GM03348 (cell line): ENCODE results near the gene FAM174C.

ENCODE experiments used
- DNase-seq: peaks from one replicate; pipeline ENCODE4 v3.0.0; 2012; ENCODE audit warnings: low spot score

The FAM174C gene

DNA sequence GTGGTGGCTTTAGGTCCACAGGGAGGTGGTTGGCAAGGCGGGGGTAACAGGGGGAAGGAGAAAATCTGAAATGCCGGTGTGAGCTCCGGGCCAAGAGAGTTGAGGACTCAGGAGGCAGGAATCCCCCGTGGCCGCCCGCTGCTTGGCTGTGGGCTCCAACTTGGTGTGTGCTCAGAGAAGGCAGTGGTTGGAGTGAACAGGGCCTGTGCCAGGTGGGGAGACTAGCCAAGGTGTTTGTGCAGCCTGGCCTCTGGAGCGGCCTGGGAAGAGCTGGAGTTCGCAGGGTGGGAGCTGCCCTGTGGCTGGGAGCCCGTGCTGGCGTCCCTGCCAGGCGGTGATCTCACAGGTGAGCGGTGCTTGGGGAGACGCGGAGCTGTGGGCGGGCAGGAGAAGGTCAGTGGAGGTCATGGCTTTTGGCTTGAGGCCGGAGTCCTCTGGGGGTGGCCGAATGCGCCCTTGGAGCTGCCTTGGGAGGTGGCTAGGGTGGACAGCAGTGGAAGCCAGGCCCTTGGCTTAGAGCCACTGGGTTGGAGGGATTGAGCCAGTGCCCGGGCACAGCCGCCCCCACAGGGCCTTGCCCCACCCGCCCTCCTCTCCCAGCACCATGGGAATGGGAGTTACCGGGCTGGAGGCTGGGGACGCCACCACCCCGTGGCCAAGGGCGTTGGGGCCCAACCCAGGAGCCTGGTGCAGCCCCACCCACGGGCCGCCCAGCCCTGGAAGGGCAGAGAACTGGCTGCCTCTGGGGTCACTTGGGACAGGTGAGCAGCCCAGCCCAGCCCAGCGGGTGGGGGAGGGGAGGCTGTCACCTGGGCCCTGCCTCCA is 13.3 kb upstream of the FAM174C start:
- no peak for DNase-seq

DNA sequence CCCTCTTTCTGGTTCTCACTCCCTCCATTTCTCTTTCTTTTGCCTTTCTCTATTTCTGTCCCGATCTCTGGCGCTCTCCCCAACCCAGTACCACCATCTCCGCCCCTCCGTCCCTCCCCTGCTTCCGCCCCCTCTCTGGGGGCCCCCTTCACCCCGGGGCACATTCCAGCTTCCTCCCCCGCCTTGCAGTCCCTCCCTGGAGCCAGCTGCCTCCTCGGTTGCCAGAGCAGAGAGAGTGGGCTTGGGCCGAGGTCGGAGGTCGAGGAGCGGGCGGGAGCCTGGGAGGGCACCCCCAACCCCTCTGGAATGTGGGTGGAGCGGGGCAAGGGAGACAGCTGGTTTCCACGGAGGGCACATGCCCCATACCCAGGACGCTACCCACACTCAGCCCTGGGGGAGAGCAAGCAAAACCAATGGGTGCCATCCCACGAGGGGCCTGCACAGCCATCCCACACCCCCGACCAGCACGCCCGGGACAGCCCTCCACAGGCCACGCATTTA is 12.7 kb upstream of the FAM174C start:
- no peak for DNase-seq

DNA sequence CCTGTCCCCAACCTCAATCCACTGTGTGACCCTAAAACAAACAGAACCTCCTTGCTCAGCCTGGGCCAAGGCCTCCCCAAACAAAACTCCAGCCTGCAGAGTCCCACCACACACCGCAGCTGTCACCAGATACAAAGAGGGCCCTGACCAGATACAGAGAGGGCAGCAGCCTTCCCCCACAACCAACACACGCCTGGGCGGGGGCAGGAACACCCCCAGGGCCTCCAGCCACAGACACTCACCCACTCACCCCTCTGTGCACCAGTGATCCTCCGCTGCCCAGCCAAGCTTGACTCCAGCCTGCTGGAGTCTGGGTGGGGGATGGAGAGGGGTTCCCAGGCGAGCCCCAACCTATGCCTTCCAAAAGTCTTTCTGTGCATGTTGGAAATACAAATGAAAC is 12.1 kb upstream of the FAM174C start:
- DNase-seq, result no peak

DNA sequence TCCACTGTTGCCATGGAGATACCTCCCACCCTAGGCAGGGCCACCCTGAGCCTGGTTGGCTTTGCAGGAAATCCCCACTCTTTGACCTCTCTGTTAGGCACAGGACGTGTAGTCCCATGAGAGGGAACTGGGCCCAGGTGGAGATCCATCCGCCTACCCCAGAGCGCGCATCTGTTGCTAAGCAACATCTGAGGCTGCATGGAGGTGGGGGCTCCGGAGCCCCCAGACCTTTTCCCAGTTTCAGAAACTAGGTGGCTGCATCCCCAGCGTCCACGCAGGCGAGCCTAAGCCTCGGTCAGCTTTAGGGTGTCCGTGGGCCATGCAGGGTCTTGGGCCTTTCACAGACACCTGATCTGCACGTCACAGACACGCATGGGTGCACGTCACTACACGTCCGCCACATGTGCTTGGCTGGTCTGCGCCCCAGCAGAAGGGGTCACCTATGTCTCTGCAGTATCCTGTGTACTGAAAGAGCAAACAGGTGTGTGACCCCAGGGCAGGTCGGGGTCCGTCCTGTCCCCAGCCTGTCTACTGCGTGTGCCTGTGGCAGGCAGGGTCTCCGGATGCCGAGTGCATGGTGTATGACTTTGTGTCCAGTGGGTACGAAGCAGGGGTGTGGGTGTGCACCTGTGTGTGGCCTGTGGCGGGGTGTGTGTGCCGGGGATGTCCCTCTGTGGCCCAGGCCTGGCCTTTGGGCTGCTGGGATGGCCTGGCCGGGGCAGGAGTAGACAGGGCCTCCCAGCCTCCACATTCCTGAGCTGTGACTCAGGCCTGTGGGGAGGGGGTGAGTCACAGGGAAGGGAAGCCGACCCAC is 10.3 kb upstream of the FAM174C start:
- DNase-seq, result peak; percentile 86

DNA sequence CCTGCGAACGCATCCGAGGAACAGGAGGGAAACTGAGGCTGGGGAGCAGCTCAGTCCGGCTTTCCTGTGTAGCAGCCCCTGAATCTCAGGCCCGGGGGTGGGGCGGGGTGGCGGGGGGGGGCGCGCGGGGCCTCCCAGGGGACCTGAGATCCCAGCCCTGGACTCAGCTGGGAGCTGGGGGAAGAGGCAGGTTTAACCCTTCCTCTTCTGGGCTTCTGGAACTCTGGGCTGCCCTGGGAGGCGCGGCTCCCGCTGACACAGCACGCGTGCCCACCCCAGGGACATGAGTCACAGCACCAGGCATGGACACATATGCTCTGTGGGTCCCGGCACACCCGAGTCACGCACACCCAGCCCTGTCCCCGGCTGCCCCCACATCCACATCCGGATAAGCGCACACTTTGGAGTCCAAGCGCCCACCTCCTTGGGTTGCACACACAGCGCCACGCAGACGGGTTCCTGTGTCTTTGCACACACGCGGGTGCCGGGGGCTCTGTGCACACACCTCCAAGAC is 9.7 kb upstream of the FAM174C start:
- peak; percentile 70 for DNase-seq

DNA sequence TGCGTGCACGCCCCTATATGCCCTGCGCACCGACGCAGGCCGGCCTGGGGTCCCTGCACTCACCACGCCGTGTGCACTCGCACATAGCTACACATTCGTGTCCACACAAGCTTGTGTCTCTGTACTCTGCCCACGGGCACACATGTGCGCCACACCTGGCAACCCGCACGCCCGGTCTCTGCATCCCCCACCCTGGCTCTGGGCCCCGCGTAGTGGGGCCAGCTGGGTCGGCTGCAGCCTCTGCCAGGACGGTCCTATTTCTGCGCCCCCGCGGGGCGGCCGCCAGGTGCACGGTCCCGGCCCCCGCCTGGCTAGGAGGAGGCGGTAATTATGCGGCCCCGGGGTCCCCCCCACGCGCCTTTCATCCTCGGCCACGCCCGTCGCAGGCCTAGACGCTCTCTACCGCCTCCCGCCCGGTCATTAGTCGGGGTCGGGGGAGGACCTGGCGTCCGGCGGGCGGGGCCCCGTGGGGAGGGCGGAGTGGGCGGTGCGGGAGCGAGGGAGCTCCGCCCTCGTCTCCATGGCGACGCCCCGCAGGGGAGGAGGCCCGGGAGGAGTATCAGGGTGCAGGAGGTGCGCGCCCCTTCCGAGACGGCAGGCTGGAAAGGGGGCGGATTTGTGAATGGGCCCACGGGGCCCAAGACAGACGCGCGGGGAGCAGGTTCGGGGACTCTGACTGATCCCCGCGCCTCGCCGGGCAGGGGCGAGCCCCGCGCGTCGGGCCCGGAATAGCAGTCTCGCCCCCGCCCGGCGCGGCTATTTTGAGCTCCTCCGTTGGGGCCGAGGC is 9.0 kb upstream of the FAM174C start:
- peak; percentile 93 for DNase-seq

DNA sequence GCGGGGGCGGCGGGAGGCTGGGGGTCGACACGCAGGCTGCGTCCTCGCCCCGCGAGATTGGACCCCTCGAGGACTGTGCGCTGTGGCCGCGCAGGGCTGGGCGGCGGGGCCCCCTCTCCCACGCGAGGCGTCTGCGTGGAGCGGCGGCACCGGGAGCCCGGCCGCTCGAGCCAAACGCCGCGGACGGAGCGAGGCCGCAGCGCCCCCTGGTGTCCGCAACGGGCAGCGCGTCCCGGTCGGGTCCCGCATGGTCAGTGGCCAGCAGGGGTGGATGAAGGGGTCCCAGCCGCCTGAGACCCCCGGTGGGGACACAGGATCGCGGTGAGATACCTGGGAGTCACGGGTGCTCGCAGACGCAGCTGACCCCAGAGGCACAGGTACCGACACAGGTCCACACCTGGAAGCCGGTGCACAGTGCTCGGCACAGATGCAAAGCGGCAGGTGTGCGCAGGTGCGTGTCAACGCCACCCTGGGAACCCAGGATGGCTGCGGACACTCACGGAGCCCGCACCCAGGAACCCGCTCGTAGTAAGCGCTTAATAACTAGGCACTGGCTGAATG is 8.3 kb upstream of the FAM174C start:
- peak; percentile 76 for DNase-seq

DNA sequence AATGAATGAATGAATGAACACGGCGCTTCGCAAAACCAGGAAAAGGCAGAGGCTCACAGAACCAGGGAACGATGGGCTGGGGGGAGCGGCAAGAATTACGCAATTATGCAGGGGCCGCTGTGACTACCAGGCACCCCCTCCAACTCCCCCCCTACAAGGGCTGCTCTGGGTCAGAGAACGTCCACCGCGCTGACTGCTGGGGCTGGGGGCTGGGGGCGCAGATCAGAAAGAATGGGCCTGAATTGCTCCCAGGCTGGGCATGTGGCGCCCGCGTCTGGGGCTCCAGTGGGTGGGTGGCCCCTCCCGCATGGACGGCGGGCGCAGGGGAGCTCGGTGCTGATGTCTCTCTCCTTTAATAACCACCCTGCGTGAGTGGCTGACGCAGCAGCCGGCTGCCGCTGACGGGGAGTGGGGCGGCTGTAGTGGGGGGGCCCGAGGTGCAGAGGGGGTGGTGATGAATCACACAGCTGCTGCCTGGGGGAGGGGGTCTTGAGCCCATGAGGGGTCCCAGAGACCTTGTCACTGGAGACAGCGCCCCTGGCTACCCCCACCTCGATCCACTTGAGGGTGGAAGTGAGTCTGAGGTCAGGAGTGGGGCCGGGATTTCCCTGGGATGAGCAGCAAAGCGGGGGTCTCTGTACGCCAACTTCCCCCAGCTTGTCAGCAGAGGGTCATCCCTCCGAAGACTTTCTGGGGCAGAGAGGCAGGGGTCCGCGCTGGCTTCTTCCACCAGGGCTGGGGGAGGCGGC is 7.7 kb upstream of the FAM174C start:
- no peak for DNase-seq

DNA sequence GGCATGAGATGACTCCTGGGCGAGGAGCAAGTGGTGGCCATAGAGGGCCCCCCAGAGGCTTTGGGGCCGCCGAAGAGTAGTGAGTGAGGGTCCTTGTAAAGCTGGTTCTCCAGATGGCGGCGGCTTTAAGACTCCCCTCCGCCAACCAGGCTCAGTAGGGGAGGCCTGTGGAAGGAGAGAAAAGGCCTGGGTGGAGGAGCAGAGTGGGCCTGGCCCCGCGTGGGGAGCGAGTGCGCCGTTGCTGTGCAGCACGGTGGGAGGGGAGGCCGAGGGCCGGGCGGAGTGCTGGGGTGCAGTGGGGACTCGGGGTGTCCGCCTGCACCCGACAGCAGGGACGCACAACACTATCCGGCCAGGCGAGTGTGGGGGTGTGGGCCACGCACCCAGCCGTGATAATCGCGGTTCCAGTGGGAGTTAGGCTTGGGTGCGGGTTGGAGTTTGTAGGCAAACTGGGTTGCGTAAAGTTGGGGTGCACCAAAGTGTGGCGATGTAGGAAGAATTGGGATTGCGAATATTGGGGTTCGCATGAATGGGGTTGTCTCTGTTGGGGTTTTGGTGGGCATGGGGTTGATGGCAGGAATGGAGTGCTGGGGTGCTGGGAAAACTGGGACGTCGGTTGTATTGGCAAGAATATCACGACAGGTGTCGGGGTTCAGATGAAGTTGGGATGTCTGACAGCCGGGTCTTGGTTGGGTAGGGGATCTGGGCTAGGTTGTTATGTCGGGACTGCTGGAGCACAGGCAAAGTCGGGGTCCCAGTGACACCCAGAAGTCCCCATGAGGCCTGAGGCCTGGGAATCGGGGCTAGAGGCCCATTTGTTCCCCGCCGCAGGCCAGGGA is 6.9 kb upstream of the FAM174C start:
- no peak for DNase-seq

DNA sequence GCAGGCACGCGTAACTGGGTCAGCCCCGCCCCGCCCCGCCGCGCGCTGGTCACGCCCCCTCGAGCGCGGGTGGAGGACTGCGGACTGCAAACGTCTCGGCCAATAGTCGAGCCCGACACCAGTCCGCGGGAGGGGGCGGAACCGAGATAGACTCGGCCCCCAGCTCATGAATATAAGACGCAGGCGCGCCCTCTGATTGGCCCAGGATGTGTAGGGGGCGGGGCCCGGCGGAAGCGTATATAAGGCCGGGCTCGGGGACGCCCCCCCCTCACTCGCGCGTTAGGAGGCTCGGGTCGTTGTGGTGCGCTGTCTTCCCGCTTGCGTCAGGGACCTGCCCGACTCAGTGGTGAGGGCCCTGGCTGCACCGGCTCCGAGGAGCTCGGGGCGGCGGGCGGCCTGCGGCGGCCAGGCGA is 6.3 kb upstream of the FAM174C start, which contains the start of gene CIRBP:
TSS of gene CIRBP (plus strand) at position 268 of the 413 bp plus-strand sequence. CDS start 1,602 bp downstream, outside the sequence.
- peak; percentile 97 for DNase-seq

DNA sequence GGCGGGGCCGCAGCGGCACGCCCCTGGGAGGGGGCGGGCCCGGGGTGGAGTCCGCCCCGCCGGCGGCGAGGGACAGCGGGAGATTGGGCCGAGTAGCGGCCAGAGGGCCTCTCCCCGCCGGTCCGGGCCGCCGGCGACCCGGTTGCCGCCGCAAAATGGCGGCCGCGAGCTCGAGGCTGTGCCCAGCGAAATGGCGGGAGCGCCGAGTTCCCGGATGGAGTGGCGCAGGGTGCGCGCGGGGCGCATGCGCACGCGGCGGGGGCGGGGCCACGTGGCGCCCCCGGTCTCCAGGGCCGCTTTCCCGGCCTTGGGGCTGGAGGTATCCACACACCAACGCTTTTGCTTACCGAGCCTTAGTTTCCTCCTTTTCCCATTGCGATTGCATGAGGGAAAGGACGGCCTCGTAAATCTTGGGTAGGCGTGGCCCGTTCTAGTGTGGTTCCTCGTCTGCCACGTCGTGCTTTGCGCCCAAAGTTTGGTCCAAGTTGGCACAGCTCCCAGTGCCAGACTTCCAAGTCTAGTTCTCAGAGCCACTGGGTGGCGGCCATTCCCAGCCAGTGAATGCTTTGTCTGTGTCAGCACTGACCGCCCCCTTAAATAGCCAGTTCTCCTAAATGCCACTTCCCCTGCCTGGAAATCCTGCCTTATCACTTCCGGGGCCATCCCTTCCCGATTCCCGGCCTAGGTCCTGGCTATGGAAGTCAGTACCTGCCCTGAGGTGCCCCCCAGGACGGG is 5.7 kb upstream of the FAM174C start:
- DNase-seq, result peak; percentile 94

DNA sequence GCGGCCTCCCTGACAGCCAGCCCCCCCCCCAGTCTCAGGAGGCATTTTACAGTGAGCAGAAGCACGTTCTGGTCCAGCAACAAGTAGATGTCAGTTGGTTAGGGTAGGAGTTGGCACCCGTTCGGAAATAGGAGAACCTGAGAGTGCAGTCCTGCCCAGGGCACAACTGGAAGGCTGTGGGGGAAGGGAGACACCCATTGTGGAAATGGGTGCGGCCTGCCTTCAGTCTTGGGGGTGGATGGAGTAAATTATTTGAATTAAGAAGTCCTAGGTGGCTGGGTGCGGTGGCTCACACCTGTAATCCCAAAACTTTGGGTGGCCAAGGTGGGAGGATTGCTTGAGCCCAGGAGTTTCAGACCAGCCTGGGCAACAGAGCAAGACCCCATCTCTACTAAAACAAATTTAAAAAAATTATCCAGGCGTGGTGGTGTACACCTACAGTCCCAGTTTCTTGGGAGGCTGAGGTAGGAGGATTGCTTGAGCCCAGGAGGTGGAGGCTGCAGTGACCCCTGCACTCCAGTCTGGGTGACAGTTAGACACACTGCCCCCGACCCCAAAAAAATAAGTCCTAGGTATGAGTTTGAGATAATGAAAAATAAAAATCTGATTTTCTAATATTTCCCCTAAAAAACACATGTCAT is 5.0 kb upstream of the FAM174C start:
- no peak for DNase-seq

DNA sequence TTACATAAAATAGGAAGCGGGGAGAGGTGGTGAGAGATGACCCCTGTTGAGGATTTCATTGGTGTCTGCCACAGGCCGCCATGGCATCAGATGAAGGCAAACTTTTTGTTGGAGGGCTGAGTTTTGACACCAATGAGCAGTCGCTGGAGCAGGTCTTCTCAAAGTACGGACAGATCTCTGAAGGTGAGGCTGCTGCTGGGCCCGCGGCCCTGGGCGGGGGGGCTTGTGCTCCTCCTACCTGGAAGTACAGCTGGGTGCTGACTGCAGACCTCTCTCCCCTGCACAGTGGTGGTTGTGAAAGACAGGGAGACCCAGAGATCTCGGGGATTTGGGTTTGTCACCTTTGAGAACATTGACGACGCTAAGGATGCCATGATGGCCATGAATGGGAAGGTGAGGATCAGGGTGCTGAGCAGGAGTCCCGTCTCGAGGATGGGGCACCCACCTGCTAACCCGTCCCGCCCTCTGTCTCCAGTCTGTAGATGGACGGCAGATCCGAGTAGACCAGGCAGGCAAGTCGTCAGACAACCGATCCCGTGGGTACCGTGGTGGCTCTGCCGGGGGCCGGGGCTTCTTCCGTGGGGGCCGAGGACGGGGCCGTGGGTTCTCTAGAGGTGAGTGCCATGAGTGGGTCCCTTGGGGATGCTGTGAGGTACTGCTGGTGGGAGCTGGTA is 4.3 kb upstream of the FAM174C start:
- DNase-seq, result no peak

DNA sequence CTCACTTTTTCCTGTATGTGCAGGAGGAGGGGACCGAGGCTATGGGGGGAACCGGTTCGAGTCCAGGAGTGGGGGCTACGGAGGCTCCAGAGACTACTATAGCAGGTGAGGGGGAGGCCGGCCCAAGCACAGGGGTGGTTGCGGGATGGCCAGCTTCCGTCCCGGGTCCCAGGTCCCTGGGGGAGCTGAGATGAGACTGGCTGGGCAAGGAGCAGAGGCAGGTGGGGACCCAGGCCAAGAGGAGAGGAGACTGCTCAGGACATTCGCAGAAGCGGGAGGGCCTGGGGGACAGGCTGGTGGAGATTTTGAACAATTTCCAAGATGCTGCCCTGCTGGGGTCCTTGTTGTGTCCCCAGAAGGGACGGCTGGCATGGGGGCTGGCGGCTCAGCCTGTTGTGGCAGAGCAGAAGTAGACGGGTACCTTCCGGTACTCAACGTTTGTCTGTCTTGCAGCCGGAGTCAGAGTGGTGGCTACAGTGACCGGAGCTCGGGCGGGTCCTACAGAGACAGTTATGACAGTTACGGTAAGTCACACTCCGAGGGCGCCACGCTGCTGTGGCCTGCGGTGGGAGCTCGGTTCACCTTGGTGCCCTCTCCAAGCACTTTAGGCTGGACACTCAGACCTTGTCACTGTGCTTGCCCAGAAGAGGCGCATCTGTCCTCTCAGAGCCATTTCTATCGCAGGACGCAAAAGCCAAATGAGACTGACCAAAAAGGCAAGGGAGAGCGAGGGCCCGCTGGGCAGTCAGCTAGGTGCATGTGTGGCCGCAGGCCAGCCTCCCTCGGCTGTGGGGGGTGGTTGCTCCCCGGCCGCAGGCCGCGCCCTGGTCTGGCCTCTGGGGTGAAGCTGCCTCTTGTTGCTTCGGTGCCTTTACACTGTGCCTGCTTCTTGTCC is 3.6 kb upstream of the FAM174C start:
- DNase-seq, result no peak

DNA sequence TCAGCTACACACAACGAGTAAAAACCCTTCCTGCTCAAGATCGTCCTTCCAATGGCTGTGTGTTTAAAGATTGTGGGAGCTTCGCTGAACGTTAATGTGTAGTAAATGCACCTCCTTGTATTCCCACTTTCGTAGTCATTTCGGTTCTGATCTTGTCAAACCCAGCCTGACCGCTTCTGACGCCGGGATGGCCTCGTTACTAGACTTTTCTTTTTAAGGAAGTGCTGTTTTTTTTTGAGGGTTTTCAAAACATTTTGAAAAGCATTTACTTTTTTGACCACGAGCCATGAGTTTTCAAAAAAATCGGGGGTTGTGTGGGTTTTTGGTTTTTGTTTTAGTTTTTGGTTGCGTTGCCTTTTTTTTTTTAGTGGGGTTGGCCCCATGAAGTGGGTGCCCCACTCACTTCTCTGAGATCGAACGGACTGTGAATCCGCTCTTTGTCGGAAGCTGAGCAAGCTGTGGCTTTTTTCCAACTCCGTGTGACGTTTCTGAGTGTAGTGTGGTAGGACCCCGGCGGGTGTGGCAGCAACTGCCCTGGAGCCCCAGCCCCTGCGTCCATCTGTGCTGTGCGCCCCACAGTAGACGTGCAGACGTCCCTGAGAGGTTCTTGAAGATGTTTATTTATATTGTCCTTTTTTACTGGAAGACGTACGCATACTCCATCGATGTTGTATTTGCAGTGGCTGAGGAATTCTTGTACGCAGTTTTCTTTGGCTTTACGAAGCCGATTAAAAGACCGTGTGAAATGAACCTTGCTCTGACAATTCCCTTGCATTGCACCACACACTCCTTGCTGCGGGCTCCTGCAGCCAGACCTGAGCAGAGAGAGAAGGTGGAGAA is 2.7 kb upstream of the FAM174C start:
- no peak for DNase-seq
